GM20000 (cell line): ENCODE results near the gene CILP2.

ENCODE experiments used
- DNase-seq: peaks from one replicate; pipeline ENCODE4 v3.0.0; 2012; ENCODE audit warnings: low spot score
- TF ChIP-seq, protein P1 (sequence below): IDR thresholded peaks from 2 replicates; pipeline ENCODE4 v1.5.1; 2012; ENCODE audit warnings: mild to moderate bottlenecking, control low read depth; ENCODE audit errors: extremely low read depth, missing control alignments

Gene CILP2

DNA sequence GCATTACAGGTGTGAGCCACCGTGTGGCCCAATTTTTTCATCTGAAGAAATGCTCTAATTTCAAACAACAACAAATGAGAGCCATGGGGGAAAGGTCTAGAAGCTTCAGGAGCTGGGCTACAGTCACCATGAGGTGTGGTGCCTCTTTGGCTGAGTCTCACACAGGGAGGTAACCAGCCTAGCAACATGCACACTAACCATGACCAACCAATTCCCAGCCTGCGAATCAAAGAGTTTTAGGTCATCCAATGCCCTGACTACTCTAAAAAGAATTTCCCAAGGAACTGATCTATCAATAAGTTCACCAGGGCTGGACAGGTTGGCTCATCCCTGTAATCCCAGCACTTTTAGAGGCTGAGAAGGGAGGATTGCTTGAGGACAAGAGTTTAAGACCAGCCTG lies 50.5 kb downstream of the CILP2 start:
- TF ChIP-seq, protein P1, sequence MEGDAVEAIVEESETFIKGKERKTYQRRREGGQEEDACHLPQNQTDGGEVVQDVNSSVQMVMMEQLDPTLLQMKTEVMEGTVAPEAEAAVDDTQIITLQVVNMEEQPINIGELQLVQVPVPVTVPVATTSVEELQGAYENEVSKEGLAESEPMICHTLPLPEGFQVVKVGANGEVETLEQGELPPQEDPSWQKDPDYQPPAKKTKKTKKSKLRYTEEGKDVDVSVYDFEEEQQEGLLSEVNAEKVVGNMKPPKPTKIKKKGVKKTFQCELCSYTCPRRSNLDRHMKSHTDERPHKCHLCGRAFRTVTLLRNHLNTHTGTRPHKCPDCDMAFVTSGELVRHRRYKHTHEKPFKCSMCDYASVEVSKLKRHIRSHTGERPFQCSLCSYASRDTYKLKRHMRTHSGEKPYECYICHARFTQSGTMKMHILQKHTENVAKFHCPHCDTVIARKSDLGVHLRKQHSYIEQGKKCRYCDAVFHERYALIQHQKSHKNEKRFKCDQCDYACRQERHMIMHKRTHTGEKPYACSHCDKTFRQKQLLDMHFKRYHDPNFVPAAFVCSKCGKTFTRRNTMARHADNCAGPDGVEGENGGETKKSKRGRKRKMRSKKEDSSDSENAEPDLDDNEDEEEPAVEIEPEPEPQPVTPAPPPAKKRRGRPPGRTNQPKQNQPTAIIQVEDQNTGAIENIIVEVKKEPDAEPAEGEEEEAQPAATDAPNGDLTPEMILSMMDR, result no peak
- no peak for DNase-seq

DNA sequence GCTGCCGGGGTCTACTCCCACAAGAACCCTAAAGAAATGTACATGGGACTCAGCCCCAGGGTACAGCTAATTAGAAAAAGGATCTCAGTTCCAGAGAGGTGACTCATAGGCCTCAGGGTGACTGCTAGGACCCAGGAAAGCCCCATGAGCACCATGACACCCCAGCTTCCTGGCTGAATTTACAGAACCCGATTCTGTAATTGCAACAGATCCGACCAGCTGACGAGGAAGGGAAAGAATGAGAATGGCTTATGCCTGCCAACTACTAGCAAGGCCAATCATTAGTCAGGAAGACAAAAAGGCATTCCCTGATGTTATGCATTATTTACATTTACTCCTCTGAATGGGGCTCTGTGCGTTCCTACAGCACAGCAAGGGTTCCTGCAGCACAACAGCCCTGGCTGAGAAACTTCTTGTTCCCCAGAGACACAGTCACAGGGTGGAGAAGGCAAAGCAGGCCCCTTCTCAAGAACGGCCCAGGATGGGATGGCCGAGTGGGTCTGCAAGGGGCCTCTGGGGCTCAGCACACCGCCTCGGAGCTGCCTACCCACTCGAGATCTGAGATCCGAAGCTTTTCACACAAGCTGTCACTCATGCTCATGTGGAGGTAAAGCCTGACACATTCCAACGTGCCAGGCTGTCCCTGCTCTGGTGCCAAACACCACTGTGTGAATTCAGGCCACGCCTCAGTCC lies 53.2 kb downstream of the CILP2 start:
- DNase-seq, result peak; percentile 79
- TF ChIP-seq, protein P1, result no peak

DNA sequence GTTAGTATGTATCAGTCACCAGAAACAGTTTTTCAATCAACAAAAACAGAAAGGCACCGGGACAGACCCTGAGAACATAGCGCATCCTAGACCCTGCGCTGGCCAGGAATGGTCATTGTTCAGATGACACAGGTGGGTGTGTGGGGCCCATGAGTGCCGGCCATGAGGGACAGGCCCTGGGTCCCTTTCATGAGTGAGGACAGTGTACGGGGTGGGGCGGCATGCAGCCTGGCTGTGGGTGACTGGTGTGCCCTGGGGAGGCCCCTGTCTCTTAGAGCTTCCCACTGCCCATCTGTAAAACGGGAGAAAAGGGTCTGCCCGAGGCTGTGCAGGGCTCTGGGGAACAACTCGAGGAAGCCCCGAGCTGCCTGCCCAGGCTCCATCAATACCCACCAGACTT lies 54.6 kb downstream of the CILP2 start:
- no peak for DNase-seq
- TF ChIP-seq, protein P1, result no peak

DNA sequence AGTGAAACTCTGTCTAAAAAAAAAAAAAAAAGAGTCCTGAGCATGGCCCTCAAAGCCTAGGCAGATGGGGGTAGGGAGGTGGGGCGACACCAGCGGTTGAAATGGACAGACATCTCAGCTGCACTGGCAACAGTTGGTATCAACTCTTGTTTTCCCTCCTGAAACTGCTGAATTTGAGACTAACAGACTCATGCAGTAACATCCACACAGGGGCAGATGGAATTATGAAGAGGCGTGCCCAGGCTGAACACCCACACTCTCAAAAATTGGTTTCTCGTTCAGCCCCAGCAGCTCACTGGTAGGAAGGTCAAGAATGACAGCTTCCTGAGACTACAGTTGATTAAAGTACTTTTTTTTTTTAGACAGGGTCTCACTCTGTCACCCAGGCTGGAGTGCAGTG lies 56.3 kb downstream of the CILP2 start:
- TF ChIP-seq, protein P1, result no peak
- DNase-seq, result no peak

DNA sequence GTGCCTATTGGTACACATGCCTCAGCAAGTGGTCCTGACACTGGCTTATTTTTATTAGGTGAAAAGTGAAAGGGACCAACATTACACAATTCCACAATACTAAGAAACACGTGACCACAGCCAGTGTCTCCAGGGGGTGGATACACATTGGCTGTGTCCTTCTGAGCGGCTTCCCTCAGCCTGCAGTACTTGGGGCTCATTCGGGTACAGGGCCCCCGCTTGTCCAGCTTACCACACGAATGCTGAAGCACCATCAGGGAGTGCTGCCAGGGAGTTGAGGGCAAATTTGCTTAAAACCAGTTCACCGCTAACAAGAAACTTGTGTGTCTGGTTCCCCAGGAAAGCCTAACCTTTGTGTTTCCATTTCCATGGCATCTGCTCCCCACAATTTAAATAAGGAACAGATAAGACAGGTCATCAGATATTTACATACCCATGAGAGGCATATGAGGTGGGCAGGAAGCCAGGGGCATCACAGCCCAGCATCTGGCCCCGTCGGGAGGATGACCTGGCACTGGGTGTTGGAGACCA lies 57.2 kb downstream of the CILP2 start:
- DNase-seq, result no peak
- TF ChIP-seq, protein P1, result no peak
